ENCODE results near the gene WDR76. TPM values are rescaled to one million over a fixed set of nuclear protein-coding genes. Genes with fewer than 3 reads are reported as not detected.

Gene WDR76
- total RNA-seq, 1 experiment from 2014 or later: 27.2 TPM

DNA sequence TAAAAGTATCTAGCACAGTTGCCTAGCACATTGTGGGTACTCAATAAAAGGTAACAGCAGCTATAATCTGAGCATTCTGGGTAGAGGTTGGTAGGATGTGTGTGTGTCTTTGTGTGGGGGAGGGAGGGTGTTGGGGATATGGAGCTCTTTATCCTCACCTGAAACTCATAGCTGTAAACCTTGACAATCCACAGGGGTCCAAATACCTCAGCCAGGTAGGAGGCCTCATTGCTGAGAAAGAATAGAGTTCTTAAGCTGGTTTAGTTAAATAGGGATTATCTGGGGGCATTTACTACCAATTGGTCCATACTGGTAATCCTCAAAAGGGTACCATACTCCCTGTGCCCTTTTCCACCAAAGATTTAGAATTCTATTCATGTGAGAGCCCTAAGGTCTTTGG lies 30.8 kb upstream of the WDR76 start:
- intact Hi-C loops (cut with micrococcal nuclease; ENCODE audit: unreplicated experiment): no loop called here
- Histone ChIP-seq H3K36me3 (ENCODE audit: low read depth) (peaks cover 13% of the 10 kb centered on the region), H3K4me2 (no peak overlapping the region), H3K79me2 (ENCODE audit: low read depth) (peaks cover 37% of the 10 kb centered on the region), H3K27me3 (ENCODE audit: insufficient read depth, low read depth) (no peaks in the 10 kb centered on the region), H3K9me2 (ENCODE audit: insufficient read depth) (no peaks in the 10 kb centered on the region), H4K20me1 (ENCODE audit: insufficient read depth) (no peaks in the 10 kb centered on the region), H3K4me1 (replicated peaks; ENCODE audit: insufficient read depth) (peaks cover 13% of the 10 kb centered on the region), H3K4me3 (no peak overlapping the region), H3F3A (ENCODE audit: insufficient read depth, low read depth) (peaks cover 32% of the 10 kb centered on the region; the same call in 1 of the 2 replicates), H2AFZ (no peak overlapping the region), H3K27ac (no peak overlapping the region), H3K9me3 (ENCODE audit: insufficient read depth, low read depth) (no peaks in the 10 kb centered on the region)
- DNase-seq: no peak
- POLR2A ChIA-PET (ENCODE audit: unreplicated experiment): no interaction called here
- CTCF ChIA-PET: no interaction called here
- TF ChIP-seq EZH2 (IDR thresholded peaks at IDR 0.05; ENCODE audit: low read depth) (no peak), CTCF (conservative IDR thresholded peaks at IDR 0.05) (no peak)
- no TSS peak for BruUV-seq (replicated peaks)

DNA sequence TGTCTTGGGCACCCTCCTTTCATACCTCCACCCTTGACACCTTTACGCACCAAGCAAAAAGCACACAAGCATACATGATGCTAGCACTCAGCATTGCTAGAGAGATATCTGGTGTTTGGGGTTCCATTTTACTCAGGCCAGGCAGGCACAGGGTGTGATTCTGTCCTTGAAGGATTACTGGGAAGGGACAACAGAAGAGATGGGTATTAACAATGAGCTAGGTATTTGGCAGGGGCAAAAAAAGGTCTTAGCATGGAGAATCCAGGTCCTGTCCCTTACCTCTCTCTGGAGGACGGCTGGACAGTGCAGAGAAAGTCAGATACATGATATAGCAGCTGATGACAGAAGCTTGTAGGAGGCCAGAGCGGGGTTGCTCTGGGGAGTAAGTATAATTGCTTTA lies 30.2 kb upstream of the WDR76 start:
- no peak overlapping the region for H3K4me3 ChIP-seq
- CTCF ChIA-PET: no interaction called here
- TF ChIP-seq CTCF (conservative IDR thresholded peaks at IDR 0.05) (no peak), EZH2 (IDR thresholded peaks at IDR 0.05; ENCODE audit: low read depth) (no peak)
- POLR2A ChIA-PET (ENCODE audit: unreplicated experiment): interaction anchor here (0.6 kb wide), 1 partner anchor 20 kb away, joined by 6 read pairs; the partner anchor contains the start of gene ELL3
- peaks cover 32% of the 10 kb centered on the region; the same call in 1 of the 2 replicates for H3F3A ChIP-seq (ENCODE audit: insufficient read depth, low read depth)
- intact Hi-C loops (cut with micrococcal nuclease; ENCODE audit: unreplicated experiment): no loop called here
- no peaks in the 10 kb centered on the region for H3K9me2 ChIP-seq (ENCODE audit: insufficient read depth)
- H2AFZ ChIP-seq: no peak overlapping the region
- H4K20me1 ChIP-seq (ENCODE audit: insufficient read depth): no peaks in the 10 kb centered on the region
- H3K27ac ChIP-seq: no peak overlapping the region
- peaks cover 13% of the 10 kb centered on the region for H3K36me3 ChIP-seq (ENCODE audit: low read depth)
- DNase-seq: no peak
- peaks cover 43% of the 10 kb centered on the region for H3K79me2 ChIP-seq (ENCODE audit: low read depth)
- peaks cover 17% of the 10 kb centered on the region for H3K4me1 ChIP-seq (replicated peaks; ENCODE audit: insufficient read depth)
- no peak overlapping the region for H3K4me2 ChIP-seq
- BruUV-seq (replicated peaks): no TSS peak
- no peaks in the 10 kb centered on the region for H3K9me3 ChIP-seq (ENCODE audit: insufficient read depth, low read depth)
- H3K27me3 ChIP-seq (ENCODE audit: insufficient read depth, low read depth): no peaks in the 10 kb centered on the region

- BruUV-seq (replicated peaks): no TSS peak
- H4K20me1 ChIP-seq (ENCODE audit: insufficient read depth): no peaks in the 10 kb centered on the region
- H3K36me3 ChIP-seq (ENCODE audit: low read depth): peaks cover 10% of the 10 kb centered on the region
- H3K4me1 ChIP-seq (replicated peaks; ENCODE audit: insufficient read depth): peaks cover 14% of the 10 kb centered on the region
- no peak for TF ChIP-seq EZH2 (IDR thresholded peaks at IDR 0.05; ENCODE audit: low read depth)
- TF ChIP-seq CTCF (conservative IDR thresholded peaks at IDR 0.05): no peak
- H3K79me2 ChIP-seq (ENCODE audit: low read depth): peaks cover 28% of the 10 kb centered on the region
- no peak overlapping the region for H3K4me3 ChIP-seq
- H3K27me3 ChIP-seq (ENCODE audit: insufficient read depth, low read depth): no peaks in the 10 kb centered on the region
- peaks cover 32% of the 10 kb centered on the region; the same call in 1 of the 2 replicates for H3F3A ChIP-seq (ENCODE audit: insufficient read depth, low read depth)
- H3K9me2 ChIP-seq (ENCODE audit: insufficient read depth): no peaks in the 10 kb centered on the region
- no peak overlapping the region for H3K27ac ChIP-seq
- intact Hi-C loops (cut with micrococcal nuclease; ENCODE audit: unreplicated experiment): no loop called here
- no peaks in the 10 kb centered on the region for H3K9me3 ChIP-seq (ENCODE audit: insufficient read depth, low read depth)
- H2AFZ ChIP-seq: no peak overlapping the region
- CTCF ChIA-PET: no interaction called here
- no peak for DNase-seq
- no peak overlapping the region for H3K4me2 ChIP-seq
- POLR2A ChIA-PET (ENCODE audit: unreplicated experiment): no interaction called here
These were observed 27.4 kb upstream of the WDR76 start for GRCh38 chr15:43799209-43799944.

All from PC-9 (cell line).